ENCODE data around the gene OLFML2A. TPM values are rescaled to one million over a fixed set of nuclear protein-coding genes. Genes with fewer than 3 reads are reported as not detected.
"Not testable (repeated sequence)": the region's sequence is repeated elsewhere in the genome, so short reads cannot be mapped to it uniquely, and the experiment has no call there.

The OLFML2A gene
- total and polyA plus RNA-seq, 12 donors = 5.9 to 51.2 (median 31.8) TPM

- intact Hi-C loops (cut with DNase I) = no loop called here
- H3K4me1 ChIP-seq = peaks cover 0 to 8% (median 4%) of the 10 kb centered on the region in 9 donors
- TF ChIP-seq CTCF (IDR thresholded peaks at IDR 0.05) = no peak
- ATAC-seq (no peak), DNase-seq (no peak)
- no peak overlapping the region for H3K27ac ChIP-seq
- no peaks in the 10 kb centered on the region for H3K36me3 ChIP-seq
- H3K9me3 ChIP-seq = no peaks in the 10 kb centered on the region
- H3K27me3 ChIP-seq = no peaks in the 10 kb centered on the region
- H3K4me3 ChIP-seq = no peak overlapping the region
Observed at GRCh38 chr9:124735121-124735520, 41.8 kb upstream of the OLFML2A start.

- ATAC-seq; intact Hi-C loops (cut with DNase I); H3K9me3 ChIP-seq; DNase-seq; H3K4me3 ChIP-seq; H3K27ac ChIP-seq; H3K36me3 ChIP-seq; H3K27me3 ChIP-seq: not testable (repeated sequence)
- peaks cover 0 to 14% (median 4%) of the 10 kb centered on the region in 9 donors for H3K4me1 ChIP-seq
- 98% methylated on average over 7 of the region's 7 CpGs for WGBS, 2 donors
Observed at GRCh38 chr9:124738075-124738474, 38.9 kb upstream of the OLFML2A start.

- Histone ChIP-seq H3K27me3 (no peaks in the 10 kb centered on the region), H3K9me3 (no peaks in the 10 kb centered on the region), H3K4me3 (no peak overlapping the region), H3K36me3 (no peaks in the 10 kb centered on the region), H3K4me1 (peaks cover 0 to 14% (median 4%) of the 10 kb centered on the region in 9 donors), H3K27ac (no peak overlapping the region)
- 88 to 94% methylated on average over 2 of the region's 2 CpGs for WGBS, 2 donors
- ATAC-seq (no peak), DNase-seq (no peak)
- no peak for TF ChIP-seq CTCF (IDR thresholded peaks at IDR 0.05)
- intact Hi-C loops (cut with DNase I) = no loop called here
Observed at GRCh38 chr9:124739360-124739759, 37.6 kb upstream of the OLFML2A start.

- 83 to 88% methylated on average over 4 of the region's 4 CpGs for WGBS, 2 donors
- H3K4me3 ChIP-seq = no peak overlapping the region
- H3K4me1 ChIP-seq = peaks cover 0 to 10% (median 0%) of the 10 kb centered on the region in 9 donors
- TF ChIP-seq CTCF (IDR thresholded peaks at IDR 0.05) = no peak
- no peak overlapping the region for H3K27ac ChIP-seq
- ATAC-seq (no peak), DNase-seq (no peak)
- H3K27me3 ChIP-seq = no peaks in the 10 kb centered on the region
- no peaks in the 10 kb centered on the region for H3K36me3 ChIP-seq
- intact Hi-C loops (cut with DNase I) = no loop called here
- no peaks in the 10 kb centered on the region for H3K9me3 ChIP-seq
Observed at GRCh38 chr9:124741149-124741548, 35.8 kb upstream of the OLFML2A start.

- Histone ChIP-seq H3K4me1 (peaks cover 0 to 10% (median 0%) of the 10 kb centered on the region in 9 donors), H3K36me3 (no peaks in the 10 kb centered on the region), H3K27ac (no peak overlapping the region), H3K27me3 (no peaks in the 10 kb centered on the region), H3K9me3 (no peaks in the 10 kb centered on the region), H3K4me3 (no peak overlapping the region)
- 57 to 65% methylated on average over 4 of the region's 4 CpGs for WGBS, 2 donors
- DNase-seq (no peak), ATAC-seq (no peak)
- no peak for TF ChIP-seq CTCF (IDR thresholded peaks at IDR 0.05)
- intact Hi-C loops (cut with DNase I) = no loop called here
Observed at GRCh38 chr9:124741662-124742061, 35.3 kb upstream of the OLFML2A start.
